Adrenal gland (tissue), 12 donors: ENCODE measurements around the gene FKBP10. TPM values are rescaled to one million over a fixed set of nuclear protein-coding genes. Genes with fewer than 3 reads are reported as not detected.
"Not testable (repeated sequence)": the region's sequence is repeated elsewhere in the genome, so short reads cannot be mapped to it uniquely, and the experiment has no call there.

Experiments used
- DNase-seq, 7 donors: peaks; one replicate each; pipeline ENCODE4 v3.0.0-alpha.2; 2019 to 2020
- H3K27ac ChIP-seq, 5 donors: fragments of 200-600 bp; sonication (generic) in 4 of 5; 1 replicate in 3 of 5; 2 replicates in 2 of 5; pipeline versions ENCODE4 v1.5.1 to v1.8.0; 2016 to 2020; ENCODE audit warnings: mild to moderate bottlenecking in 1 of 5
- H3K27me3 ChIP-seq: fragments of 200-600 bp; 2 replicates; pipeline ENCODE4 v1.8.0; 2021
- H3K36me3 ChIP-seq, 2 donors: fragments of 200-600 bp; replicated peaks in 1 of 2; 1 replicate in 1 of 2; 2 replicates in 1 of 2; pipeline versions ENCODE4 v1.5.1 to v1.8.0; 2018 to 2022
- H3K4me1 ChIP-seq, 2 donors: fragments of 200-600 bp; replicated peaks in 1 of 2; 1 replicate in 1 of 2; 2 replicates in 1 of 2; pipeline versions ENCODE4 v1.5.1 to v1.8.0; 2018 to 2021
- H3K4me3 ChIP-seq, 4 donors: fragments of 200-600 bp; sonication (generic) in 3 of 4; one replicate each; pipeline ENCODE4 v1.5.1; 2016 to 2018
- H3K9me3 ChIP-seq, 3 donors: fragments of 200-600 bp; sonication (generic) in 1 of 3; replicated peaks in 1 of 3; 1 replicate in 2 of 3; 2 replicates in 1 of 3; pipeline versions ENCODE4 v1.5.1 to v1.8.0; 2016 to 2021
- CTCF ChIP-seq, 6 experiments: fragments of 450-650 bp in 4 of 6; fragments of 200-600 bp in 2 of 6; sonication (generic) in 1 of 6; IDR thresholded peaks; 1 replicate in 5 of 6; 2 replicates in 1 of 6; pipeline versions ENCODE4 v1.5.1 to v1.8.0; 2016 to 2021; ENCODE audit warnings: antibody characterized with exemption in 6 of 6, mild to moderate bottlenecking in 2 of 6, moderate library complexity in 1 of 6
- POLR2A ChIP-seq, 2 donors: fragments of 450-650 bp; IDR thresholded peaks; one replicate each; pipeline ENCODE4 v1.6.1; 2017; ENCODE audit warnings: antibody characterized with exemption in 2 of 2, mild to moderate bottlenecking in 2 of 2, moderate library complexity in 1 of 2
- WGBS, 4 donors: extraction: QIAGEN DNeasy Blood & Tissue Kit in 2 of 4; methylation state at CpG; one replicate each; pipeline versions ENCODE4 v1.1.5 to v1.1.7; 2013 to 2017; 5-methylcytosine and 5-hydroxymethylcytosine counted together
- intact Hi-C, 2 donors: fragments of 100-400 bp; cut with DNase I; formaldehyde crosslinking; loops; one replicate each; pipeline versions ENCODE4 v1.14.1 to v1.15.0; 2022 to 2023
- polyA plus RNA-seq, 3 donors: library from polyadenylated mRNA; stranded (reverse); fragments of 200-250 nt in 2 of 3; fragments of 350-450 nt in 1 of 3; fragmentation: Illumina TruSeq in 1 of 3; extraction: RNeasy Lipid Tissue Mini Kit (QIAGEN cat#74804) in 1 of 3; gene quantifications; one replicate each; pipeline ENCODE4 v1.2.3, GENCODE V29; 2013 to 2014
- total RNA-seq, 9 donors: library from RNA; depleted of rRNA in 4 of 9; stranded (reverse); fragments of >200 nt in 4 of 9; fragments of 120-200 nt in 1 of 9; fragmentation: NEBNext Ultra II Directional in 1 of 9; extraction: Animal tissue kit (Norgen Biotek cat#: 25700) in 1 of 9; gene quantifications; one replicate each; pipeline versions ENCODE4 v1.1.0 to v1.2.4, GENCODE V29; 2013 to 2023
- donor health status: healthy with polysubstance abuse.
- donor health status: Bipolar disorder and iron deficiency.
- donor health status: DM: yes; HTN: yes; CAD: no.
- donor health status: DM: no; HTN: no; CAD: no.
- donor health status: DM: no; HTN: no; CAD: no.
- donor health status: DM: yes; HTN: yes; CAD: no.

The FKBP10 gene
- total and polyA plus RNA-seq, 12 donors: 28.4 to 244 (median 88.4) TPM

GRCh38 chr17:41844971-41845370, 32.2 kb downstream of the FKBP10 start:
- TF ChIP-seq CTCF (IDR thresholded peaks at IDR 0.05): no peak
- no peak for TF ChIP-seq POLR2A (IDR thresholded peaks at IDR 0.05)
- intact Hi-C loops: no loop called here
- Histone ChIP-seq H3K4me1 (no peaks in the 10 kb centered on the region), H3K9me3 (no peaks in the 10 kb centered on the region), H3K27me3 (no peaks in the 10 kb centered on the region), H3K4me3 (no peak overlapping the region), H3K27ac (no peak overlapping the region), H3K36me3 (no peaks in the 10 kb centered on the region)
- 91 to 95% (median 93%) methylated on average over 6 of the region's 6 CpGs for WGBS, 4 donors
- no peak for DNase-seq

GRCh38 chr17:41848788-41849187, 36.0 kb downstream of the FKBP10 start:
- Histone ChIP-seq H3K27ac (no peak overlapping the region), H3K36me3 (peaks cover 0 to 4% of the 10 kb centered on the region in 2 donors), H3K27me3 (no peaks in the 10 kb centered on the region), H3K4me1 (peaks cover 0 to 7% of the 10 kb centered on the region in 2 donors), H3K4me3 (no peak overlapping the region), H3K9me3 (no peaks in the 10 kb centered on the region)
- 76 to 85% (median 81%) methylated on average over 4 of the region's 4 CpGs for WGBS, 4 donors
- no peak for DNase-seq
- intact Hi-C loops: no loop called here
- no peak for TF ChIP-seq CTCF (IDR thresholded peaks at IDR 0.05)
- no peak for TF ChIP-seq POLR2A (IDR thresholded peaks at IDR 0.05)

DNA sequence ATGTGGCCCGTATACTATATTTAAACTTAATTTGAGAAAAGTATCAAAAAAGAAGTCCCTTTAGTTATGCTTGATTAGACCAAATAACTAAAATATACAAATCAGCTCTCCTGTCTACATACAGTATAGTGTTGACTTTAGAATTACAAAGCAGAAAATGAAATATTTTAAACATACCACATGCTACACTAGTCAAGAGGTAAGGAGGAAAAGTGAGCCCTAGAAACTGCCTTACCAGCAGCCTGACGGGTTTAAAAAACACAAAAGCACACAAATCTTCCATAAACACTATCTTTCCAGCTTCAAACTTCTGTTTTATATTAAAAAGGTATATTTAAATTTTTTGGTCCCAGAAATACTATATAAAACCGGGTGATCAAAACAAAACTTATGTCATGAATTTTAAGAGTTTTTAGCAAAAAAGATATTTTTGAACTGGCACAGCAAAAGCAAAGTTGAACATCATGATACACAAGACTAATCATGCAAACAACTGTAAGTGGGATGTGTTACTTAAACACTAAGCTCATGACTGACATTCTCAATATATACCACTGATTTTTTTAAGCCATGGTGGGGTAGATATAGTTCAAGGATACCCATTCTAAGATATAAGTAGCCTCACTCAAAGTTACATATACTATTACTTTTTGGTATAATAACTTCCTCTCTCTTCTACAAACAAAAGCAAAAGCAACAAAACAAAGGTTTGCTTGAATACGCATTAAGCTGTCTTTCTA, 36.6 kb downstream of the FKBP10 start:
- Histone ChIP-seq H3K27me3 (no peaks in the 10 kb centered on the region), H3K4me1 (peaks cover 0 to 7% of the 10 kb centered on the region in 2 donors), H3K4me3 (no peak overlapping the region), H3K36me3 (peaks cover 0 to 11% of the 10 kb centered on the region in 2 donors), H3K27ac (no peak overlapping the region), H3K9me3 (no peaks in the 10 kb centered on the region)
- no peak for DNase-seq
- TF ChIP-seq CTCF (IDR thresholded peaks at IDR 0.05): no peak
- TF ChIP-seq POLR2A (IDR thresholded peaks at IDR 0.05): no peak
- WGBS, 4 donors: 77 to 86% (median 83%) methylated on average over 4 of the region's 4 CpGs
- intact Hi-C loops: no loop called here

DNA sequence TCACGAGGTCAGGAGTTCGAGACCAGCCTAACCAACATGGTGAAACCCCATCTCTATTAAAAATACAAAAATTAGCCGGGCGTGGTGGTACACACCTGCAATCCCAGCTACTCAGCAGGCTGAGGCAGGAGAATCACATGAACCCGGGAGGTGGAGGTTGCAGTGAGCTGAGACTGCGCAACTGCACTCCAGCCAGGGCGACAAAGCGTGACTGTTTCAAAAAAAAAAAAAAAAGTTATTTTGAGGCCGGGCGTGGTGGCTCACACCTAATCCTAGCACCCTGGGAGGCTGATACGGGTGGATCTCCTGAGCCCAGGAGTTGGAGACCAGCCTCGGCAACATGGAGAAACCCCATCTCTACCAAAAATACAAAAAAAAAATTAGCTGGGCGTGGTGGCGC, 38.6 kb downstream of the FKBP10 start:
- intact Hi-C loops, DNase-seq: not testable (repeated sequence)

More for the DNA sequence above, 38.6 kb downstream of the FKBP10 start:
- 95 to 98% (median 96%) methylated on average over 13 to 14 of the region's 14 CpGs for WGBS, 4 donors
- H3K9me3 ChIP-seq, H3K27me3 ChIP-seq, H3K4me1 ChIP-seq, H3K27ac ChIP-seq, H3K4me3 ChIP-seq: not testable (repeated sequence)
- H3K36me3 ChIP-seq: peaks cover 0 to 15% of the 10 kb centered on the region in 2 donors
